Endothelial cell of umbilical vein (primary cell): Measurements from ENCODE around the gene ERFL. TPM values are rescaled to one million over a fixed set of nuclear protein-coding genes. Genes with fewer than 3 reads are reported as not detected.

ENCODE experiments used
- BruUV-seq: library from RNA; stranded (reverse); fragments of 400-500 nt; replicated peaks from 2 replicates; lab custom pipeline; 2021; lab: Mats Ljungman, UMichigan
- CTCF ChIA-PET: fragments of 300-600, 350-600 bp; sonication (Branson Sonifier 250); formaldehyde crosslinking; loops from one replicate; lab custom pipeline; 2021; ENCODE audit warnings: antibody characterized with exemption, inconsistent platforms; lab: Charles Lee
- POLR2A ChIA-PET: fragments of 300-600, 350-600 bp; sonication (Branson Sonifier 250); formaldehyde crosslinking; loops from one replicate; lab custom pipeline; 2021; ENCODE audit warnings: antibody characterized with exemption, inconsistent platforms; lab: Charles Lee
- DNase-seq: peaks from one replicate; pipeline ENCODE4 v3.0.0-alpha.2; 2011; ENCODE audit warnings: low read depth, low spot score
- FAIRE-seq: peaks from 2 replicates; lab custom pipeline; 2011; peaks lifted over from hg19 to GRCh38; lab: Jason Lieb, UNC
- H2AFZ ChIP-seq: 2 replicates; pipeline ENCODE4 v1.6.0; 2012; ENCODE audit warnings: low read depth, low read length, control low read depth, inconsistent platforms
- H3K27ac ChIP-seq: 2 replicates; pipeline ENCODE4 v1.5.1; 2011; ENCODE audit warnings: low read depth, mild to moderate bottlenecking, control low read depth, low read length, moderate library complexity; ENCODE audit not compliant: insufficient read depth
- H3K27me3 ChIP-seq, 2 experiments: 2 replicates each; pipeline versions ENCODE4 v1.6.0 to v1.6.1; 2011; ENCODE audit warnings: low read length in 2 of 2, mixed read lengths in 1 of 2; ENCODE audit not compliant: control insufficient read depth in 2 of 2, insufficient read depth in 2 of 2
- H3K36me3 ChIP-seq, 2 experiments: 2 replicates in 1 of 2; 3 replicates in 1 of 2; pipeline ENCODE4 v1.5.1; 2011; ENCODE audit warnings: low read length in 2 of 2, mild to moderate bottlenecking in 1 of 2, moderate library complexity in 1 of 2; ENCODE audit not compliant: control insufficient read depth in 2 of 2, insufficient read depth in 2 of 2; ENCODE audit errors: extremely low read depth in 1 of 2
- H3K4me1 ChIP-seq: 3 replicates; pipeline ENCODE4 v1.5.1; 2011; ENCODE audit warnings: mild to moderate bottlenecking, low read length; ENCODE audit not compliant: control insufficient read depth, insufficient read depth; ENCODE audit errors: extremely low read depth
- H3K4me2 ChIP-seq: 2 replicates; pipeline ENCODE4 v1.6.1; 2011; ENCODE audit warnings: low read length, control low read depth, mixed read lengths; ENCODE audit not compliant: insufficient read depth
- H3K4me3 ChIP-seq, 3 experiments: fragments of 200-600 bp in 1 of 3; sonication (generic), shearing (Covaris generic) in 1 of 3; replicated peaks in 1 of 3; 2 replicates each; pipeline ENCODE4 v1.5.1; 2011 to 2016; ENCODE audit warnings: control low read depth in 3 of 3, low read length in 3 of 3, mild to moderate bottlenecking in 2 of 3, inconsistent platforms in 1 of 3, low read depth in 1 of 3, moderate library complexity in 1 of 3; ENCODE audit not compliant: insufficient read depth in 1 of 3
- H3K79me2 ChIP-seq: 2 replicates; pipeline ENCODE4 v1.6.0; 2012; ENCODE audit warnings: low read length, inconsistent platforms; ENCODE audit not compliant: control insufficient read depth, insufficient read depth
- H3K9ac ChIP-seq: replicated peaks from 2 replicates; pipeline ENCODE3; 2011; ENCODE audit warnings: low read length, control low read depth; ENCODE audit not compliant: insufficient read depth; ENCODE audit errors: extremely low read depth
- H3K9me1 ChIP-seq: replicated peaks from 3 replicates; pipeline ENCODE4 v1.6.0; 2011; ENCODE audit warnings: mild to moderate bottlenecking, low read length; ENCODE audit not compliant: control insufficient read depth, insufficient read depth; ENCODE audit errors: extremely low read depth
- H3K9me3 ChIP-seq: replicated peaks from 2 replicates; pipeline ENCODE4 v1.5.1; 2012; ENCODE audit warnings: low read length, inconsistent platforms; ENCODE audit not compliant: control insufficient read depth, insufficient read depth
- H4K20me1 ChIP-seq: replicated peaks from 2 replicates; pipeline ENCODE3; 2011; ENCODE audit warnings: mild to moderate bottlenecking, low read length; ENCODE audit not compliant: control insufficient read depth, insufficient read depth; ENCODE audit errors: extremely low read depth
- FOS ChIP-seq: IDR thresholded peaks from 2 replicates; pipeline ENCODE4 v1.6.1; 2011; ENCODE audit warnings: mild to moderate bottlenecking, low read length, moderate library complexity, borderline replicate concordance; ENCODE audit not compliant: insufficient read depth
- GATA2 ChIP-seq: IDR thresholded peaks from 2 replicates; pipeline ENCODE4 v1.7.0; 2011; ENCODE audit warnings: low read depth, mild to moderate bottlenecking, moderate library complexity, mixed read lengths, low read length; ENCODE audit not compliant: insufficient read length, insufficient read depth
- JUN ChIP-seq: IDR thresholded peaks from 2 replicates; pipeline ENCODE4 v1.6.1; 2011; ENCODE audit warnings: borderline replicate concordance, low read depth; ENCODE audit not compliant: insufficient read length, insufficient read depth
- MAX ChIP-seq: IDR thresholded peaks from 2 replicates; pipeline ENCODE4 v1.6.1; 2011; ENCODE audit not compliant: insufficient read depth, insufficient read length
- MYC ChIP-seq: IDR thresholded peaks from one replicate; pipeline ENCODE4 v1.6.1; 2011; ENCODE audit warnings: mild to moderate bottlenecking, low read depth, low read length
- POLR2A ChIP-seq: IDR thresholded peaks from 2 replicates; pipeline ENCODE4 v1.6.1; 2012; ENCODE audit warnings: low read depth, mild to moderate bottlenecking, control low read depth, low read length
- POLR2AphosphoS5 ChIP-seq: IDR thresholded peaks from 2 replicates; pipeline ENCODE4 v1.6.1; 2012; ENCODE audit warnings: low read depth, mild to moderate bottlenecking, control low read depth, low read length, moderate library complexity; ENCODE audit not compliant: insufficient read depth
- dilution Hi-C: fragments of 300-500 bp; cut with MboI; formaldehyde crosslinking; loops from one replicate; pipeline ENCODE4 v1.15.0; 2019; ENCODE audit warnings: low sequenced_read_pairs; ENCODE audit not compliant: extremely low pct_ligation_motif_present
- intact Hi-C: fragments of 100-400 bp; cut with micrococcal nuclease; formaldehyde crosslinking; loops from one replicate; pipeline ENCODE4 v1.10.0; 2022
- polyA plus RNA-seq, 4 experiments: library from polyadenylated mRNA; depleted of rRNA in 3 of 4; stranded (reverse) in 3 of 4; unstranded in 1 of 4; fragments of >200 nt; gene quantifications; 2 replicates each; pipeline versions ENCODE4 v1.2.1 to v1.2.3, GENCODE V29; 2011 to 2012; ENCODE audit warnings: missing spikeins in 1 of 4
- total RNA-seq: library from RNA; stranded (reverse); gene quantifications from 2 replicates; pipeline ENCODE4 v1.2.3, GENCODE V29; 2021
- TF ChIP-seq, protein P1 (sequence below), 2 donors: IDR thresholded peaks; 1 replicate in 1 of 2; 2 replicates in 1 of 2; pipeline ENCODE4 v1.5.1; 2011; ENCODE audit warnings: low read length in 2 of 2, mild to moderate bottlenecking in 2 of 2, moderate library complexity in 2 of 2, control low read depth in 1 of 2, inconsistent platforms in 1 of 2, low read depth in 1 of 2; ENCODE audit not compliant: insufficient read depth in 1 of 2; ENCODE audit errors: extremely low read depth in 1 of 2

The ERFL gene
- total and polyA plus RNA-seq, 2 donors (not counting 3 experiments of a cell fraction or from before 2014, with no cell fraction given): not detected

DNA sequence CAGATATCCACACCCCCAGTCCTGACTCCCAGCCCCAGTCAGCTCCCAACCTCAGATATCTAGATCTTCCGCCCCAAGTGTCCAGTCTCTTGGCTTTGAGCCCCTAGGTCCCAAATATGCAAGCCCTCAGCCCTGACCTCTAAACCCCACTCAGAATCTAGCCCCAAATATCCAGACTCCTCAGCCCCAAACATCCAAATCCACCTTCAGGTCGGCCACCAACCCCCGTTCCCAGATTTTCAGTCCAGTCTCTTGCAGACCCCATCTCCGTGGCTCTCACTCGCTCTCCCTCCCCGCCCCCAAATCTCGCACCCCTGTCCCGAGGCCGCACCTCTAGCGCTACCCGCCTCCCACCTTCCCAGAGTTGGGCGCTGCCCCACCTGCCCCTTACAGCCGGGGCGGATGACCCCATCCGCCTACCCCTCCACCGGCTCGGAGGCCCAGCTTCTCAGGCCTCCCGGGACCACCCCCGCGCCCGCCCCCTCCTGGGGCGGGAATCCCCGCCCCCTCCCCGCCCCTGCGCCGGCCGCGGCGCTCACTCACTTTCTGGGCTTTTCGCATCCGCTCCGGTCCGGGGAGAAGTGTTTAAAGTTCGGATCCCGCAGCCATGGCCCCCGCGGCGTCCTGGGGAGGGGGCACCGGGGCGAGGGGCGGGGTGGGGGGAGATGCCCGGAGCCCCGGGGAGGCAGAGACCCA is 604 bp downstream of the ERFL start:
- Histone ChIP-seq H3K27ac (no peak overlapping the region), H3K4me2 (peak overlapping the region; percentile 47), H2AFZ (peak overlapping the region; percentile 45), H3K27me3 (peaks cover 67 to 70% of the 10 kb centered on the region in 2 experiments), H3K4me1 (no peaks in the 10 kb centered on the region), H3K36me3 (no peaks in the 10 kb centered on the region), H3K79me2 (no peaks in the 10 kb centered on the region), H3K9me1 (no peaks in the 10 kb centered on the region), H3K9ac (no peak overlapping the region), H3K9me3 (no peaks in the 10 kb centered on the region), H3K4me3 (peak overlapping the region in 2 of 3 experiments; percentile 15 to 16), H4K20me1 (no peaks in the 10 kb centered on the region)
- DNase-seq (no peak), FAIRE-seq (no peak)
- intact Hi-C loops: no loop called here
- CTCF ChIA-PET: interaction anchor here (0.7 to 1.5 kb wide), 2 partner anchors 24 to 54 kb away, joined by 3 to 8 read pairs; no protein-coding TSS in a partner anchor
- dilution Hi-C loops: no loop called here
- TF ChIP-seq POLR2A: no peak
- TF ChIP-seq POLR2AphosphoS5: no peak
- TF ChIP-seq, protein P1, sequence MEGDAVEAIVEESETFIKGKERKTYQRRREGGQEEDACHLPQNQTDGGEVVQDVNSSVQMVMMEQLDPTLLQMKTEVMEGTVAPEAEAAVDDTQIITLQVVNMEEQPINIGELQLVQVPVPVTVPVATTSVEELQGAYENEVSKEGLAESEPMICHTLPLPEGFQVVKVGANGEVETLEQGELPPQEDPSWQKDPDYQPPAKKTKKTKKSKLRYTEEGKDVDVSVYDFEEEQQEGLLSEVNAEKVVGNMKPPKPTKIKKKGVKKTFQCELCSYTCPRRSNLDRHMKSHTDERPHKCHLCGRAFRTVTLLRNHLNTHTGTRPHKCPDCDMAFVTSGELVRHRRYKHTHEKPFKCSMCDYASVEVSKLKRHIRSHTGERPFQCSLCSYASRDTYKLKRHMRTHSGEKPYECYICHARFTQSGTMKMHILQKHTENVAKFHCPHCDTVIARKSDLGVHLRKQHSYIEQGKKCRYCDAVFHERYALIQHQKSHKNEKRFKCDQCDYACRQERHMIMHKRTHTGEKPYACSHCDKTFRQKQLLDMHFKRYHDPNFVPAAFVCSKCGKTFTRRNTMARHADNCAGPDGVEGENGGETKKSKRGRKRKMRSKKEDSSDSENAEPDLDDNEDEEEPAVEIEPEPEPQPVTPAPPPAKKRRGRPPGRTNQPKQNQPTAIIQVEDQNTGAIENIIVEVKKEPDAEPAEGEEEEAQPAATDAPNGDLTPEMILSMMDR (IDR thresholded peaks at IDR 0.05; ENCODE audit: extremely low read depth in 1 of 2, insufficient read depth in 1 of 2, low read depth in 1 of 2, low read length in 2 of 2): no peak
- no peak for TF ChIP-seq FOS
- no peak for TF ChIP-seq MAX
- no peak for TF ChIP-seq JUN
- TF ChIP-seq GATA2: no peak
- no peak for TF ChIP-seq MYC
- no TSS peak for BruUV-seq
- POLR2A ChIA-PET: no interaction called here
